A549 (cell line): ENCODE measurements around the gene PCNT. TPM values are rescaled to one million over a fixed set of nuclear protein-coding genes. Genes with fewer than 3 reads are reported as not detected.
"Not testable (repeated sequence)": the region's sequence is repeated elsewhere in the genome, so short reads cannot be mapped to it uniquely, and the experiment has no call there.

Source experiments
- ATAC-seq, 2 experiments: fragments of 200-7000 bp in 1 of 2; fragments of >200 bp in 1 of 2; cut with Nextera tagmentation in 1 of 2; cut with Tn5 transposase in 1 of 2; 3 replicates each; pipeline versions ENCODE4 v1.8.0 to v1.9.1; 2018 to 2020; ENCODE audit warnings: mild to moderate bottlenecking in 1 of 2, moderate library complexity in 1 of 2
- CTCF ChIA-PET: fragments of 300-600 bp; sonication (Branson Sonifier 250); formaldehyde crosslinking; extraction: SDS; loops from one replicate; lab custom pipeline; 2021; ENCODE audit warnings: antibody characterized with exemption, inconsistent platforms; lab: Yijun Ruan, JAX
- POLR2A ChIA-PET: fragments of 350-600 bp; formaldehyde crosslinking; extraction: SDS; loops from one replicate; lab custom pipeline; 2021; ENCODE audit warnings: antibody characterized with exemption, inconsistent platforms; lab: Yijun Ruan, JAX
- DNase-seq, 2 experiments: peaks; one replicate each; pipeline versions ENCODE4 v3.0.0 to v3.0.0-alpha.2; 2011 to 2016; ENCODE audit warnings: low read depth in 1 of 2, low spot score in 1 of 2
- FAIRE-seq: peaks from 2 replicates; lab custom pipeline; 2011; peaks lifted over from hg19 to GRCh38; lab: Jason Lieb, UNC
- H3K27ac ChIP-seq, 2 experiments: fragments of >200 bp; sonication (Bioruptor Twin); formaldehyde crosslinking; 3 replicates each; pipeline ENCODE4 v1.5.1; 2016 to 2017
- H3K4me1 ChIP-seq: fragments of >200 bp; sonication (Bioruptor Twin); formaldehyde crosslinking; 3 replicates; pipeline ENCODE4 v1.6.1; 2016
- H3K4me2 ChIP-seq: fragments of >200 bp; sonication (Bioruptor Twin); formaldehyde crosslinking; 3 replicates; pipeline ENCODE4 v1.6.1; 2016
- H3K4me3 ChIP-seq: fragments of >200 bp; sonication (Bioruptor Twin); formaldehyde crosslinking; 3 replicates; pipeline ENCODE4 v1.5.1; 2016
- H3K9me3 ChIP-seq: fragments of >200 bp; sonication (Bioruptor Twin); formaldehyde crosslinking; 3 replicates; pipeline ENCODE4 v1.6.1; 2016
- CEBPB ChIP-seq, 2 experiments: fragments of >200 bp in 1 of 2; sonication (Bioruptor Twin) in 1 of 2; formaldehyde crosslinking in 1 of 2; IDR thresholded peaks; 2 replicates each; pipeline ENCODE4 v1.6.1; 2012 to 2016
- CHD2 ChIP-seq: fragments of 150-350 bp; IDR thresholded peaks from 2 replicates; pipeline ENCODE4 v1.6.1; 2014; ENCODE audit warnings: low read length; ENCODE audit not compliant: partially characterized antibody
- EHF ChIP-seq: fragments of 250-450 bp; sonication (Bioruptor Pico); IDR thresholded peaks from 2 replicates; pipeline ENCODE4 v1.5.0; 2020; ENCODE audit warnings: mild to moderate bottlenecking
- JUN ChIP-seq, 2 experiments: fragments of >200 bp; sonication (Bioruptor Twin); formaldehyde crosslinking; IDR thresholded peaks; 2 replicates in 1 of 2; 3 replicates in 1 of 2; pipeline ENCODE4 v1.6.1; 2016 to 2017
- KDM1A ChIP-seq: fragments of 200-600 bp; sonication (generic); IDR thresholded peaks from 2 replicates; pipeline ENCODE4 v1.6.1; 2016; ENCODE audit warnings: low read depth, mild to moderate bottlenecking
- MAZ ChIP-seq: fragments of 150-350 bp; IDR thresholded peaks from 2 replicates; pipeline ENCODE4 v1.6.1; 2014; ENCODE audit warnings: antibody characterized with exemption, low read depth, low read length, borderline replicate concordance
- MYC ChIP-seq: IDR thresholded peaks from 2 replicates; pipeline ENCODE4 v1.6.1; 2012; ENCODE audit warnings: mild to moderate bottlenecking, inconsistent platforms, low read length, improper control_type of control experiment, borderline replicate concordance
- NFE2L2 ChIP-seq: fragments of 150-350 bp; conservative IDR thresholded peaks from 2 replicates; pipeline ENCODE4 v1.6.1; 2014; ENCODE audit warnings: low read length
- NR3C1 ChIP-seq: fragments of >200 bp; sonication (Bioruptor Twin); formaldehyde crosslinking; IDR thresholded peaks from 3 replicates; pipeline ENCODE4 v1.6.1; 2017
- POLR2A ChIP-seq: IDR thresholded peaks from 2 replicates; pipeline ENCODE4 v1.6.1; 2012; ENCODE audit warnings: mild to moderate bottlenecking, low read length
- RAD21 ChIP-seq, 2 experiments: fragments of >200 bp in 1 of 2; sonication (Bioruptor Twin) in 1 of 2; formaldehyde crosslinking in 1 of 2; IDR thresholded peaks in 1 of 2; conservative IDR thresholded peaks in 1 of 2; 2 replicates in 1 of 2; 3 replicates in 1 of 2; pipeline ENCODE4 v1.6.1; 2012 to 2018; ENCODE audit warnings: inconsistent platforms in 1 of 2
- RCOR1 ChIP-seq: fragments of 150-350 bp; IDR thresholded peaks from 2 replicates; pipeline ENCODE4 v1.6.1; 2014; ENCODE audit warnings: antibody characterized with exemption, low read length, low read depth
- TP53 ChIP-seq: fragments of 250-450 bp; sonication (Bioruptor Pico); IDR thresholded peaks from 2 replicates; pipeline ENCODE4 v1.5.0; 2021; ENCODE audit warnings: mild to moderate bottlenecking, moderate library complexity
- ZFP36 ChIP-seq: fragments of 450-650 bp; IDR thresholded peaks from 2 replicates; pipeline ENCODE4 v1.6.1; 2014; ENCODE audit warnings: borderline replicate concordance; ENCODE audit not compliant: partially characterized antibody
- WGBS: methylation state at CpG from one replicate; pipeline ENCODE4 v1.1.6; 2017; ENCODE audit errors: missing lambda C conversion rate; 5-methylcytosine and 5-hydroxymethylcytosine counted together
- polyA plus RNA-seq, 4 experiments: library from polyadenylated mRNA; depleted of rRNA in 3 of 4; stranded (reverse); fragments of >200 nt; fragmentation: RNase III in 1 of 4; extraction: RNeasy Plus Mini Kit Qiagen cat#74134 plus additional on column Dnase treatment in 1 of 4; gene quantifications; 2 replicates in 3 of 4; 3 replicates in 1 of 4; pipeline ENCODE4 v1.2.3, GENCODE V29; 2011 to 2017
- TF ChIP-seq, protein P1 (sequence below): fragments of 250-450 bp; sonication (Bioruptor Pico); IDR thresholded peaks from 2 replicates; pipeline ENCODE4 v1.5.0; 2020; ENCODE audit warnings: low read depth, mild to moderate bottlenecking, moderate library complexity
- TF ChIP-seq, protein P2 (sequence below): fragments of >200 bp; sonication (Bioruptor Twin); formaldehyde crosslinking; IDR thresholded peaks from 3 replicates; pipeline ENCODE4 v1.5.1; 2016
- TF ChIP-seq, protein P3 (sequence below): IDR thresholded peaks from 2 replicates; pipeline ENCODE4 v1.6.1; 2012

Gene PCNT
- polyA plus RNA-seq, 2 of the 4 experiments (the other 2 are of a cell fraction), result 11.1 to 14.6 TPM

DNA sequence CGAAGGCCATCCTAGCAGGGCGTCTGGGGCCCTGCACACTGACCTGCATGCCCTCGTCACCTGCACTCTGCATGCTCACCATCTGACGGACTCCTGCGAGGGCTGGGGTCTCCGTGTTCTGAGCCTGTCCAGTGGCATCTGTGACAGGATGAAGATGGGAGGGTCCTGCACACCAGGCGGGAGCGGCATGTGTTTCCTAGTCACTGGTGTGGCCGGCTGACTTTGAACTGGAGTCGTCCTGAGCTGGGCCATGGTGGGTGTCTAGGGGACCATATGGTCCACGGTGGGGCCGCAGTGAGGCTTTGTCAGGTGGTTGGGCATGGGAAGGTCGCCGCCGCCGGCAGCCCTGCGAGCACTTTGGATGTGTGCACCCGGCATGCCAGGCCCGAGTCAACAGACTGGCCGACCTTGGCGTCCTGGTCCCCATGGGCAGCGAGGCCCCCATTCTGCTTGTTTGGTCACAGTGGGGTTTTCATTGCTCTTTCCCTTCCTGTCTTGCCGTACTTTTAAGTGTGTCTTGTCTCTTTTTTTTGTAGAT, 118.1 kb downstream of the PCNT start:
- no peak for FAIRE-seq
- no peak for DNase-seq
- CTCF ChIA-PET, result no interaction called here
- POLR2A ChIA-PET, result no interaction called here
- TF ChIP-seq, protein P1, sequence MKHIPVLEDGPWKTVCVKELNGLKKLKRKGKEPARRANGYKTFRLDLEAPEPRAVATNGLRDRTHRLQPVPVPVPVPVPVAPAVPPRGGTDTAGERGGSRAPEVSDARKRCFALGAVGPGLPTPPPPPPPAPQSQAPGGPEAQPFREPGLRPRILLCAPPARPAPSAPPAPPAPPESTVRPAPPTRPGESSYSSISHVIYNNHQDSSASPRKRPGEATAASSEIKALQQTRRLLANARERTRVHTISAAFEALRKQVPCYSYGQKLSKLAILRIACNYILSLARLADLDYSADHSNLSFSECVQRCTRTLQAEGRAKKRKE (CRISPR knock-in tag), result no peak
- TF ChIP-seq RCOR1, result no peak
- H3K4me1 ChIP-seq, result no peaks in the 10 kb centered on the region; the same call in 2 of the 3 replicates
- no peak overlapping the region for H3K4me2 ChIP-seq
- no peak overlapping the region for H3K4me3 ChIP-seq
- H3K27ac ChIP-seq, result no peak overlapping the region
- no peaks in the 10 kb centered on the region for H3K9me3 ChIP-seq
- 97% methylated on average over 11 of the region's 23 CpGs for WGBS
- no peak for ATAC-seq

DNA sequence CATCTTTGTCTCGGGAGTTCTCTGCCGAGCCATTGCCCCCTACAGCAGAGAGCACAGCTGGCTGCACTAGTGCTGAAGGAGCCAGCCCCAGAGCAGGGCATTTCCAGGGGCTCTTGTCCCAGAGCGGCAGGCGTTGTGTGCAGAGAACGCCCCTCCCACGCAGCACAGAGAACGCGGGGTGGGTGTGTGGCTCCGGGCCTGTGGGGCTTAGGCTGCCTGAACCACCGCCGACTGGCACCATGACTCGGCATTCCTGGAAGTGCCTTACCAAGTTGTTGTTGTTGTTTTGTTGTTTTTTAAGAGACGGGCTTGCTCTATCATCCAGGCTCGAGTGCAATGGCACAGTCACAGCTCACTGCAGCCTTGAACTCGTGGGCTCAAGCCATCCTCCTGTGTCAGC, 119.0 kb downstream of the PCNT start:
- ATAC-seq (no peak), FAIRE-seq (no peak), DNase-seq (no peak)
- Histone ChIP-seq H3K4me3 (no peak overlapping the region), H3K4me1 (no peaks in the 10 kb centered on the region; the same call in 2 of the 3 replicates), H3K27ac (peak overlapping the region; percentile 45 to 74; a peak in 4 of 6 replicates), H3K9me3 (no peaks in the 10 kb centered on the region), H3K4me2 (no peak overlapping the region)
- TF ChIP-seq, protein P2, sequence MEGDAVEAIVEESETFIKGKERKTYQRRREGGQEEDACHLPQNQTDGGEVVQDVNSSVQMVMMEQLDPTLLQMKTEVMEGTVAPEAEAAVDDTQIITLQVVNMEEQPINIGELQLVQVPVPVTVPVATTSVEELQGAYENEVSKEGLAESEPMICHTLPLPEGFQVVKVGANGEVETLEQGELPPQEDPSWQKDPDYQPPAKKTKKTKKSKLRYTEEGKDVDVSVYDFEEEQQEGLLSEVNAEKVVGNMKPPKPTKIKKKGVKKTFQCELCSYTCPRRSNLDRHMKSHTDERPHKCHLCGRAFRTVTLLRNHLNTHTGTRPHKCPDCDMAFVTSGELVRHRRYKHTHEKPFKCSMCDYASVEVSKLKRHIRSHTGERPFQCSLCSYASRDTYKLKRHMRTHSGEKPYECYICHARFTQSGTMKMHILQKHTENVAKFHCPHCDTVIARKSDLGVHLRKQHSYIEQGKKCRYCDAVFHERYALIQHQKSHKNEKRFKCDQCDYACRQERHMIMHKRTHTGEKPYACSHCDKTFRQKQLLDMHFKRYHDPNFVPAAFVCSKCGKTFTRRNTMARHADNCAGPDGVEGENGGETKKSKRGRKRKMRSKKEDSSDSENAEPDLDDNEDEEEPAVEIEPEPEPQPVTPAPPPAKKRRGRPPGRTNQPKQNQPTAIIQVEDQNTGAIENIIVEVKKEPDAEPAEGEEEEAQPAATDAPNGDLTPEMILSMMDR, result no peak
- TF ChIP-seq POLR2A, result no peak
- TF ChIP-seq NFE2L2, result peak; percentile 53; the same call in 1 of the 2 replicates
- WGBS, result 84% methylated on average over 6 of the region's 15 CpGs
- CTCF ChIA-PET, result no interaction called here
- POLR2A ChIA-PET, result no interaction called here

DNA sequence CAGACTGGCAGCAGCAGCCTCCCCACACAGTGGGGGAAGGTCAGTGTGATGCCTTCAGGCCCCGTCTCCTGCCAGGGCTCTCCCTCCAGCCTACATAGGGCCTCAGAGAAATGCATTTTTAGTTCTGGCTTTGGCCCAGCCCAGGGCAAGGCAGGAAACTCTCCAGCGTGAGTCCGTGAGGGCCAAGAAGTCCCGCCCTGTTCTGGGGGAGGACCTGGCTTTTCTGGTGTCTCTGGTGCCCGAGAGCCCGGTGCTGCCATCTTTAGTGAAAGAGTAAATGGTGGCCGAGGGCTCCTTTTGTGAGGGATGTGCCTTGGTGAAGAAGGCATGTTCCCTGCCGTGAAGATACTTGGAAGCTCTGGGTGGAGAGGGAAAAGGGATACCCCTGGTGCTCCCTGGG, 120.0 kb downstream of the PCNT start:
- no peak for DNase-seq
- WGBS, result 86% methylated on average over 5 of the region's 8 CpGs
- CTCF ChIA-PET, result no interaction called here
- Histone ChIP-seq H3K9me3 (no peaks in the 10 kb centered on the region), H3K4me1 (peaks cover 5% of the 10 kb centered on the region; the same call in 1 of the 3 replicates), H3K4me2 (no peak overlapping the region)
- no peak for ATAC-seq
- POLR2A ChIA-PET, result no interaction called here
- no peak for FAIRE-seq
- TF ChIP-seq MAZ (no peak), JUN (IDR thresholded peaks at IDR 0.05) (no peak), RAD21 (conservative IDR thresholded peaks at IDR 0.05 in 1 of 2, IDR thresholded peaks at IDR 0.05 in 1 of 2) (no peak), NR3C1 (no peak), EHF (CRISPR knock-in tag) (no peak), CHD2 (no peak), MYC (no peak), ZFP36 (no peak)
- TF ChIP-seq, all 56 proteins: peak for 0
- Histone ChIP-seq H3K27ac (no peak overlapping the region; a peak in 1 of 6 replicates), H3K4me3 (no peak overlapping the region)

DNA sequence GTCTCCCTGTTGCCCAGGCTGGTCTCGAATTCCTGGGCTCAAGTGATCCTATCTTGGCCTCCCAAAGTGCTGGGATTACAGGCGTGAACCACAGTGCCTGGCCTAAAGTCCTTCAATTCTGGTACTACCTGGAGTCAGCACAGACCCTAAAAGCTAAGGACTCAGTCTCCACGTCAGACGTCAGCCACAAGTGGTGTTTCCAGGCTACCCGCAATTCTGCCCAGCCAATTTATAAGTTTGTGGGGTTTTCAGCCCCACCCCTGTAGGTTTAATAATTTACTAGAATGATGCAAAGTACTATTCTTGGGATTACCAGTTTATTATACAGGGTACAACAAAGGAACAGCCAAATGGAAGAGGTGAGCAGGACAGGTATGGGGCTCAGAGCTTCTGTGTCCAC, 124.2 kb downstream of the PCNT start:
- no peak for DNase-seq
- no peak for FAIRE-seq
- Histone ChIP-seq H3K4me2 (no peak overlapping the region), H3K4me1 (peaks cover 5% of the 10 kb centered on the region; the same call in 1 of the 3 replicates), H3K9me3 (no peaks in the 10 kb centered on the region), H3K4me3 (no peak overlapping the region), H3K27ac (no peak overlapping the region)
- no peak for TF ChIP-seq CEBPB (IDR thresholded peaks at IDR 0.05)
- no peak for TF ChIP-seq POLR2A
- TF ChIP-seq KDM1A, result no peak
- no peak for TF ChIP-seq MYC
- TF ChIP-seq TP53 (CRISPR knock-in tag), result no peak
- TF ChIP-seq, protein P3, sequence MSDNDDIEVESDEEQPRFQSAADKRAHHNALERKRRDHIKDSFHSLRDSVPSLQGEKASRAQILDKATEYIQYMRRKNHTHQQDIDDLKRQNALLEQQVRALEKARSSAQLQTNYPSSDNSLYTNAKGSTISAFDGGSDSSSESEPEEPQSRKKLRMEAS, result no peak
- ATAC-seq, result no peak
- POLR2A ChIA-PET, result no interaction called here
- CTCF ChIA-PET, result no interaction called here
- WGBS, result 94% methylated on average over 5 of the region's 5 CpGs

DNA sequence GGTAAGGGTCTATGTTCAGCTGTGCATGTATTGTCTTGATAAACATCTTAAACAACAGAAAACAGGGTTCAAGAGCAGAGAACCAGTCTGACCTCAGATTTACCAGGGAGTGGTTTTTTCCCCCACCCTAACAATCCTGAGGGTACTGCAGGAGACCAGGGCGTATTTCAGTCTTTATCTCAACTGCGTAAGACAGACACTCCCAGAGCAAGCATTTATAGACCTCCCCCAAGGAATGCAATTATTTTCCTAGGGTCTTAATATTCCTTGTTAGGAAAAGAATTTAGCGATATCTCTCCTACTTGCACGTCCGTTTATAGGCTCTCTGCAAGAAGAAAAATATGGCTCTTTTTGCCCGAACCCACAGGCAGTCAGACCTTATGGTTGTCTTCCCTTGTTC, 124.9 kb downstream of the PCNT start:
- H3K4me1 ChIP-seq, H3K27ac ChIP-seq, H3K4me3 ChIP-seq, FAIRE-seq, CTCF ChIA-PET, DNase-seq, POLR2A ChIA-PET, ATAC-seq, H3K9me3 ChIP-seq, H3K4me2 ChIP-seq: not testable (repeated sequence)
- 89% methylated on average over 6 of the region's 6 CpGs for WGBS
